ENCODE results near the gene CAPN14.

CAPN14 gene

DNA sequence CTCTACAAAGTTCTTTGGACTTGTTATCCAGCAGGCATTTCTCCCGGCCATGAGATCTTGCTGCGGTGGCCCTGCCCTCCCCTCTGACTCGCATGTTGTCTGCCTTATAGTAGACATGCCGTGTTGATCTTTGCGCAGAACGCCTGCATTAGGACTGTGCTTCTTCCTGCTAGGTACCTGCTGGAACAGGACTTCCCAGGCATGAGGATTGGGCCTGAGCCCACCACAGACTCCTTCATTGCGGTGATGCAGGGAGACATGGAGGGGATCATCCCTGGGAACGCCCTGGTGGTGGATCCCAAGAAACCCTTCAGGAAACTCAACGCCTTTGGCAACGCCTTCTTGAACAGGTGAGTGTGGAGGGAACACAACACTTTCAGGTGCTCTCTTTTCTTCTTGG lies 26.8 kb upstream of the CAPN14 start:
- in situ Hi-C loops (cut with MboI; ENCODE audit: low pct_unique_long_range_greater_than_20kb, low sequenced_read_pairs, unreplicated experiment), result no loop called here
- TF ChIP-seq, protein P1, sequence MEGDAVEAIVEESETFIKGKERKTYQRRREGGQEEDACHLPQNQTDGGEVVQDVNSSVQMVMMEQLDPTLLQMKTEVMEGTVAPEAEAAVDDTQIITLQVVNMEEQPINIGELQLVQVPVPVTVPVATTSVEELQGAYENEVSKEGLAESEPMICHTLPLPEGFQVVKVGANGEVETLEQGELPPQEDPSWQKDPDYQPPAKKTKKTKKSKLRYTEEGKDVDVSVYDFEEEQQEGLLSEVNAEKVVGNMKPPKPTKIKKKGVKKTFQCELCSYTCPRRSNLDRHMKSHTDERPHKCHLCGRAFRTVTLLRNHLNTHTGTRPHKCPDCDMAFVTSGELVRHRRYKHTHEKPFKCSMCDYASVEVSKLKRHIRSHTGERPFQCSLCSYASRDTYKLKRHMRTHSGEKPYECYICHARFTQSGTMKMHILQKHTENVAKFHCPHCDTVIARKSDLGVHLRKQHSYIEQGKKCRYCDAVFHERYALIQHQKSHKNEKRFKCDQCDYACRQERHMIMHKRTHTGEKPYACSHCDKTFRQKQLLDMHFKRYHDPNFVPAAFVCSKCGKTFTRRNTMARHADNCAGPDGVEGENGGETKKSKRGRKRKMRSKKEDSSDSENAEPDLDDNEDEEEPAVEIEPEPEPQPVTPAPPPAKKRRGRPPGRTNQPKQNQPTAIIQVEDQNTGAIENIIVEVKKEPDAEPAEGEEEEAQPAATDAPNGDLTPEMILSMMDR (IDR thresholded peaks at IDR 0.05; ENCODE audit: extremely low read depth, insufficient read depth, missing control alignments), result no peak
- no peak for DNase-seq (ENCODE audit: low spot score)

DNA sequence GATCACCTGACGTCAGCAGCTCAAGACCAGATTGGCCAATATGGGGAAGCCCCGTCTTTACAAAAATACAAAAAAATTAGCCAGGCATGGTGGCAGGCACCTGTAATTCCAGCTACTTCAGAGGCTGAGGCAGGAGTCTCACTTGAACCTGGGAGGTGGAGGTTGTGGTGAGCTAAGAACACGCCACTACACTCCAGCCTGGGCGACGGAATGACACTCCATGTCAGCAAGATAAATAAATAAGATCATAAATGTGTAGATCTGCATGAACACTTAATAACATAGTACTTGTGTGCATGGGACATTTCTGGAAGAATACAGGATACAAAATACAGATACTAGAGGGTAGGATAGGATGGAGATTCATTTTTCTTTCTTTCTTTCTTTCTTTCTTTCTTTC lies 25.7 kb upstream of the CAPN14 start:
- TF ChIP-seq, protein P1 (IDR thresholded peaks at IDR 0.05; ENCODE audit: extremely low read depth, insufficient read depth, missing control alignments), result no peak
- no peak for DNase-seq (ENCODE audit: low spot score)
- in situ Hi-C loops (cut with MboI; ENCODE audit: low pct_unique_long_range_greater_than_20kb, low sequenced_read_pairs, unreplicated experiment), result no loop called here

DNA sequence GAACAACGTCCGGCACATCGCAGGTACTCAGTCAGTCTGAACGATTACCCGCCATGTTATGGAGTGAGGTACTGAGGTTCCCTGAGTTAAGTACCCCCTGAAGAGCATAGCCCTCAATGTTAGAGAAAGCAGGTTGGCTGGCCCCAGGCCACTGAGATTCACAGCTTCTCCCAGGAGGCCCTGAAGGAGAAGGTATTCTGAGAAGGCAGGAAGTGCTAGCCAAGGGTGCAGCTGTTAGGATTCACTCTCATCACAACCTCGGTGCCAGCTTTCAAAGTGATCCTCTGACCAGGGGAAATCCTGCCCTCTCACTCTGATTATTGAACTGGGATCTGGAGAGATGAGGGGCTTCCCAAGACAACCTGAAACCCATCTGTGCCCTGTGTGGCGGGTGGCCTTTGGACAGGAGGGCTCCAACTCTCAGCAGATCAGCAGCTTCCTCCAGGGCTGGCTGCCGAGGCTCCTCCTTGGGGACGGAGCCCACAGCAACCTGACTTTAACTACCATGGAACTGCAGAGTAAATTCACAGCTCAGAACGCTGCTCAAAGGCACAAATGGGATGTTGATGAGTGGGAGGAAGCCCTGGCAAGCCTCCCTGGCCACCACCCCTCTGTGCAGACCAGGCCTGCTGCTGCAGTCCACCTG lies 24.4 kb upstream of the CAPN14 start:
- in situ Hi-C loops (cut with MboI; ENCODE audit: low pct_unique_long_range_greater_than_20kb, low sequenced_read_pairs, unreplicated experiment), result no loop called here
- TF ChIP-seq, protein P1 (IDR thresholded peaks at IDR 0.05; ENCODE audit: extremely low read depth, insufficient read depth, missing control alignments), result no peak

DNA sequence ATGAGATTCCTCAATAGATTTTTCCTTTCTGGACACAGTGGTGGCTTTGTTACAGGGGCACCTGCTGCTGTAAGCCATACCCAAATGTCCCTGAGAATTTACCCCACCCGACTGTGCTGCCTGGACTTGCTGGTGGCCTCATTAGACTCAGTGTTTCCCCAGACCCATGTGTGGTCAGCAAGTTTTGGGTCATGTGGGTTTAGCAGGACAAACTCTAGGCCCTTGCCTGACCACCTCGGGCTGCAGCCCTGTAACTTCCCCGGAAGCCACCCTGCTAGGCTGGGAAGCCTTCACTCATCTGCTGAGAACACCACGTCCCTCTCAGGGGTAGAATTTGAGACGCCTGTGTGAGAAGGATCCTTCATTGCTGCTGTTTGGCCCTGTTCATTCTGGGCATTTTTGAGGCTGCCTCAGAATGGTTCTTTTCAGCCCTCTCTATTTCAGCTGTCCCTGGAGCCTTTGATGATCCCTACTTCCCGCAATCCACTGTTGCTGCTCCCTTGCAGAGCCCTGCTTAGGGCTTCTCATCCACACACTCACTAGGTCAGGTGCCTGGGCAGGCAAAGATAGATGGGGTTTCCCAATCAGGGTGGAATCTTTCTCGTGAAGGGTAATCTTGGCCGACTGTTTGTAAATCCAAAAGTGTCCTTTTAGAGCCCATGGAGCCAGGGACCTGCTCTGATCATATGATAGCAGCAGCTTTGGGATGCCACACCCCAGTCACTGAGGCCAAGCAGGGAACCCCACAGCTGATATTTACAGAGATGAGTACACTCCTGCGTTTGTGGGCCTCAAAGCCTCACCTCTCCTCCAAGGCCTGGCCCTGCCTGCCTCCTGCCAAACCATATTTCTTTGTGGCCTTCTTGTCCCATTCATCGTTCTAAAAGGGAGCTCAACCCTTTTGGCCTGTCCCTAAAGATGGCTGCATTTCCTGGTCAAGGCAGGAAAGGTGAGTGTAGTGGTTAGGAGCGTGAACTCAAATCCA lies 23.4 kb upstream of the CAPN14 start:
- in situ Hi-C loops (cut with MboI; ENCODE audit: low pct_unique_long_range_greater_than_20kb, low sequenced_read_pairs, unreplicated experiment), result no loop called here
- DNase-seq (ENCODE audit: low spot score), result no peak
- TF ChIP-seq, protein P1 (IDR thresholded peaks at IDR 0.05; ENCODE audit: extremely low read depth, insufficient read depth, missing control alignments), result no peak

More for the DNA sequence above, 24.4 kb upstream of the CAPN14 start:
- no peak for DNase-seq (ENCODE audit: low spot score)

DNA sequence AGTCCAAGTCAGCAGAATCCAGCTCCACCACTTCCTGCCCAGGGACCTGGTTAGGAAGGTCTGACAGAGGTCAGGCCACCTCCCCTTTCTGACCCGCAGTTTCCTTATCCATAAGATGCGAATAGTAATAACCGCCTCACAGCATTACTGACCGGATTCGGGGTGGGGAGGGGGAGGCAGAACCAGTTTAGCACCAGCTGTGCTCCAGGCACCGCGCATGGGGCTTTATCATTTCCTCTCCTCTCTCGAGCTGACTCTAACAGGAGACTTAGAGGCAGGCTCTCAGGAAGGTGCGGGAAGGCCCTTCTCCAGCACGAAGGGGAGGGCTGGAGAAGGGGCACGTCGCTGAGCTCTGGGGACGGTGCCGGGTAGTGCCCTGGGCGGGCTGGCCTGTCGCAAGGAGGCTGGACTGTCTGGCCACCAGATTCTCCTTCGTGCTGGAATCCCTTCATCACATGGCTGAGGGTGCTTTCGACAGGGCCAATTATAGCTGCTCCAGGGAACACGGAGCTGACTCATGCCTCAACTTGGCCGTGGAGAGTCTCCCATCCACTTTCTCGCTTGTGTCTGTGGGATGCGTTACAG lies 22.4 kb upstream of the CAPN14 start:
- in situ Hi-C loops (cut with MboI; ENCODE audit: low pct_unique_long_range_greater_than_20kb, low sequenced_read_pairs, unreplicated experiment), result no loop called here
- TF ChIP-seq, protein P1 (IDR thresholded peaks at IDR 0.05; ENCODE audit: extremely low read depth, insufficient read depth, missing control alignments), result no peak
- no peak for DNase-seq (ENCODE audit: low spot score)

DNA sequence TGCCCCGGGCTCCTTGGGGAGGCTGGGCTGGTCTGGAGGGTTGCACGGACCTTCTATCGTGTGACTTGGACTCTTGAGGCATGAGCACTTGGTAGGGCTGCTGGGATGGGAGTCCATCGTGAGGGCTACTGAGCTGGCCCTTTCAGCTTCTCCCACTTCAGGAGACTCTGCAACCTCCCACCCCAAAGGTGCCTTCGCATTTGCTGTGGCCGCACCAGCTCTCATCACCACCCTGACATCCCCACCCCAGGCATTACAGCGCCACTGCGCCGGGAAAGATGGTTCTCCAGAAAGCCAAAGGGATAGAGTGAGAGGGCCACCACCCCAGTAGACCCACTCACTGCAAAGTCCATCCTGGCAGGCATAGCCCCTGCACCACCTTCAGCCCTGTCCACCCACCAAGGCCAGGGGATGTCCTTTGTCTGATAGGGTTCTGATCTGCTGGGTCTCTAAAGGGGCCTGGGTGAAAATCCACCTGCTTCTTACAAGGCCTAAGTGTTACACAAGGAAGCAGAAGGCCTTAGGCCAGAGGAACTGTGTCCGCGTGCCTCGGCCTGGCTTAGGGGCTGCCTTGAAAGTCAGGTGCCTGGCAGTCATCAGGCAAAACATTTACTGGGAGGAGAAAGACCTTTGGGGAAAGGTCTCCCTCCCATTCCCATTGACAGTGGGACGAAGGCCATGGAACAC lies 21.7 kb upstream of the CAPN14 start:
- DNase-seq (ENCODE audit: low spot score), result no peak
- TF ChIP-seq, protein P1 (IDR thresholded peaks at IDR 0.05; ENCODE audit: extremely low read depth, insufficient read depth, missing control alignments), result no peak
- in situ Hi-C loops (cut with MboI; ENCODE audit: low pct_unique_long_range_greater_than_20kb, low sequenced_read_pairs, unreplicated experiment), result no loop called here

All from GM13977 (cell line).